Esophagus squamous epithelium (tissue), 5 donors: ENCODE measurements around the gene RALGPS2. TPM values are rescaled to one million over a fixed set of nuclear protein-coding genes. Genes with fewer than 3 reads are reported as not detected.

ENCODE experiments used
- DNase-seq: peaks from one replicate; lab custom pipeline; 2025; lab: John Stamatoyannopoulos, UW
- H3K27ac ChIP-seq, 4 donors: fragments of 200-600 bp; sonication (generic); one replicate each; pipeline ENCODE4 v1.5.1; 2016 to 2019; ENCODE audit warnings: mild to moderate bottlenecking in 1 of 4
- H3K27me3 ChIP-seq, 4 donors: fragments of 200-600 bp; sonication (generic); 1 replicate in 3 of 4; 2 replicates in 1 of 4; pipeline versions ENCODE4 v1.5.1 to v1.6.0; 2017 to 2021; ENCODE audit warnings: antibody characterized with exemption in 1 of 4
- H3K36me3 ChIP-seq, 3 donors: fragments of 200-600 bp; sonication (generic); one replicate each; pipeline ENCODE4 v1.5.1; 2016 to 2019
- H3K4me1 ChIP-seq, 3 donors: fragments of 200-600 bp; sonication (generic); one replicate each; pipeline ENCODE4 v1.5.1; 2017 to 2019
- H3K4me3 ChIP-seq, 4 donors: fragments of 200-600 bp; sonication (generic); 1 replicate in 3 of 4; 2 replicates in 1 of 4; pipeline ENCODE4 v1.5.1; 2016 to 2019; ENCODE audit warnings: mild to moderate bottlenecking in 2 of 4, moderate library complexity in 1 of 4
- H3K9me3 ChIP-seq, 3 donors: fragments of 200-600 bp; sonication (generic); one replicate each; pipeline ENCODE4 v1.5.1; 2016 to 2019
- CTCF ChIP-seq, 6 experiments: fragments of 450-650 bp in 4 of 6; fragments of 200-600 bp in 2 of 6; sonication (generic) in 2 of 6; IDR thresholded peaks; one replicate each; pipeline ENCODE4 v1.5.1; 2016 to 2019; ENCODE audit warnings: antibody characterized with exemption in 6 of 6, mild to moderate bottlenecking in 4 of 6, moderate library complexity in 4 of 6
- POLR2A ChIP-seq, 4 donors: fragments of 450-650 bp; IDR thresholded peaks; one replicate each; pipeline ENCODE4 v1.6.1; 2017; ENCODE audit warnings: antibody characterized with exemption in 4 of 4, mild to moderate bottlenecking in 4 of 4, moderate library complexity in 3 of 4
- WGBS, 2 donors: methylation state at CpG; one replicate each; pipeline ENCODE4 v1.1.5; 2018; 5-methylcytosine and 5-hydroxymethylcytosine counted together
- intact Hi-C: fragments of 100-400 bp; cut with DNase I; formaldehyde crosslinking; loops from one replicate; pipeline ENCODE4 v1.15.0; 2022
- total RNA-seq, 4 donors: library from RNA; depleted of rRNA; stranded (reverse); fragments of >200 nt; gene quantifications; one replicate each; pipeline ENCODE4 v1.1.0, GENCODE V29; 2016
- donor health status: DM: yes; HTN: yes; CAD: no.

The RALGPS2 gene
- total RNA-seq, 4 donors from 2014 or later, result 24.2 to 35.2 (median 26.9) TPM

- no peak overlapping the region for H3K4me3 ChIP-seq
- H3K27me3 ChIP-seq, result no peaks in the 10 kb centered on the region
- intact Hi-C loops, result no loop called here
- DNase-seq, result no peak
- no peaks in the 10 kb centered on the region for H3K4me1 ChIP-seq
- WGBS, 2 donors, result 72 to 78% methylated on average over 2 of the region's 2 CpGs
- H3K9me3 ChIP-seq, result no peaks in the 10 kb centered on the region
- H3K27ac ChIP-seq, result no peak overlapping the region
- peaks cover 0 to 40% (median 0%) of the 10 kb centered on the region in 3 donors for H3K36me3 ChIP-seq
- TF ChIP-seq POLR2A (IDR thresholded peaks at IDR 0.05) (no peak), CTCF (IDR thresholded peaks at IDR 0.05) (no peak)
Observed at GRCh38 chr1:178899402-178899801, 174.4 kb downstream of the RALGPS2 start.

GRCh38 chr1:178901482-178902125 is 176.6 kb downstream of the RALGPS2 start:
- no peak for DNase-seq
- Histone ChIP-seq H3K27ac (no peak overlapping the region), H3K36me3 (peaks cover 0 to 34% (median 0%) of the 10 kb centered on the region in 3 donors), H3K27me3 (no peaks in the 10 kb centered on the region), H3K4me3 (no peak overlapping the region), H3K9me3 (no peaks in the 10 kb centered on the region), H3K4me1 (no peaks in the 10 kb centered on the region)
- WGBS, 2 donors, result 96 to 100% methylated on average over 1 of the region's 1 CpG
- TF ChIP-seq POLR2A (IDR thresholded peaks at IDR 0.05) (no peak), CTCF (IDR thresholded peaks at IDR 0.05) (no peak)
- intact Hi-C loops, result no loop called here

GRCh38 chr1:178908358-178908757 is 183.3 kb downstream of the RALGPS2 start:
- no peak for TF ChIP-seq POLR2A (IDR thresholded peaks at IDR 0.05)
- TF ChIP-seq CTCF (IDR thresholded peaks at IDR 0.05), result no peak

GRCh38 chr1:178910023-178910422 is 185.0 kb downstream of the RALGPS2 start:
- no peak for DNase-seq

More at GRCh38 chr1:178908358-178908757, 183.3 kb downstream of the RALGPS2 start:
- no peak overlapping the region for H3K4me3 ChIP-seq
- peaks cover 0 to 38% (median 0%) of the 10 kb centered on the region in 3 donors for H3K36me3 ChIP-seq
- H3K9me3 ChIP-seq, result no peaks in the 10 kb centered on the region
- DNase-seq, result no peak
- H3K4me1 ChIP-seq, result no peaks in the 10 kb centered on the region
- intact Hi-C loops, result no loop called here
- H3K27me3 ChIP-seq, result no peaks in the 10 kb centered on the region
- WGBS, 2 donors, result 38 to 45% methylated on average over 1 of the region's 1 CpG
- H3K27ac ChIP-seq, result no peak overlapping the region

GRCh38 chr1:178912597-178912996 is 187.6 kb downstream of the RALGPS2 start:
- TF ChIP-seq CTCF (IDR thresholded peaks at IDR 0.05), result no peak
- TF ChIP-seq POLR2A (IDR thresholded peaks at IDR 0.05), result no peak
- no peak overlapping the region for H3K4me3 ChIP-seq
- peaks cover 0 to 41% (median 0%) of the 10 kb centered on the region in 3 donors for H3K36me3 ChIP-seq
- H3K27me3 ChIP-seq, result no peaks in the 10 kb centered on the region
- WGBS, 2 donors, result 77 to 100% methylated on average over 2 of the region's 2 CpGs
- no peak for DNase-seq
- no peaks in the 10 kb centered on the region for H3K4me1 ChIP-seq
- no peak overlapping the region for H3K27ac ChIP-seq
- intact Hi-C loops, result no loop called here
- H3K9me3 ChIP-seq, result no peaks in the 10 kb centered on the region

More at GRCh38 chr1:178910023-178910422, 185.0 kb downstream of the RALGPS2 start:
- H3K4me1 ChIP-seq, result no peaks in the 10 kb centered on the region
- no peak for TF ChIP-seq POLR2A (IDR thresholded peaks at IDR 0.05)
- H3K36me3 ChIP-seq, result peaks cover 0 to 46% (median 0%) of the 10 kb centered on the region in 3 donors
- no peak overlapping the region for H3K27ac ChIP-seq
- no peaks in the 10 kb centered on the region for H3K27me3 ChIP-seq
- WGBS, 2 donors, result 77 to 93% methylated on average over 1 of the region's 1 CpG
- intact Hi-C loops, result no loop called here
- no peak overlapping the region for H3K4me3 ChIP-seq
- no peaks in the 10 kb centered on the region for H3K9me3 ChIP-seq
